Lower leg skin (tissue), 3 donors: ENCODE data around the gene SPZ1.

Experiments
- POLR2A ChIP-seq, 2 donors: fragments of 450-650 bp; IDR thresholded peaks; one replicate each; pipeline ENCODE4 v1.6.1; 2016 to 2017; ENCODE audit warnings: antibody characterized with exemption in 2 of 2, mild to moderate bottlenecking in 1 of 2, moderate library complexity in 1 of 2
- TF ChIP-seq, protein P1 (sequence below), 3 donors: fragments of 450-650 bp; IDR thresholded peaks; one replicate each; pipeline ENCODE4 v1.5.1; 2016; ENCODE audit warnings: antibody characterized with exemption in 3 of 3, mild to moderate bottlenecking in 3 of 3, moderate library complexity in 2 of 3

DNA sequence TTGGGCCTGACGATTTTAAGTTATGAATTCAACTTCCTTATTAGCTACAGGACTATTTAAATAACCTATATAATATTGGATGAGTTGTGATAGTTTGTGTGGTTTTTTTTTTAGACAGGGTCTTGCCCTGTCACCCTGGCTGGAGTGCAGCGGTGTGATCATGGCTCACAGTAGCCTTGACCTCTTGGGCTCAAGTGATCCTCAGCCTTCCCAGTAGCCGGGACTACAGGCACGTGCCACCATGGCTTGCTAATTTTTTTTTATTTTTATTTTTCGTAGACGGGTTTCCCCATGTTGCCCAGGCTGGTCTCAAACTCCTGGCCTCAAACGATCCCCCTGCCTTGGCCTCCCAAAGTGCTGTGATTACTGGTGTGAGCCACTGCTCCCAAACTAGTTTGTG, 17.6 kb downstream of the SPZ1 start:
- TF ChIP-seq POLR2A (IDR thresholded peaks at IDR 0.05) = no peak
- TF ChIP-seq, protein P1, sequence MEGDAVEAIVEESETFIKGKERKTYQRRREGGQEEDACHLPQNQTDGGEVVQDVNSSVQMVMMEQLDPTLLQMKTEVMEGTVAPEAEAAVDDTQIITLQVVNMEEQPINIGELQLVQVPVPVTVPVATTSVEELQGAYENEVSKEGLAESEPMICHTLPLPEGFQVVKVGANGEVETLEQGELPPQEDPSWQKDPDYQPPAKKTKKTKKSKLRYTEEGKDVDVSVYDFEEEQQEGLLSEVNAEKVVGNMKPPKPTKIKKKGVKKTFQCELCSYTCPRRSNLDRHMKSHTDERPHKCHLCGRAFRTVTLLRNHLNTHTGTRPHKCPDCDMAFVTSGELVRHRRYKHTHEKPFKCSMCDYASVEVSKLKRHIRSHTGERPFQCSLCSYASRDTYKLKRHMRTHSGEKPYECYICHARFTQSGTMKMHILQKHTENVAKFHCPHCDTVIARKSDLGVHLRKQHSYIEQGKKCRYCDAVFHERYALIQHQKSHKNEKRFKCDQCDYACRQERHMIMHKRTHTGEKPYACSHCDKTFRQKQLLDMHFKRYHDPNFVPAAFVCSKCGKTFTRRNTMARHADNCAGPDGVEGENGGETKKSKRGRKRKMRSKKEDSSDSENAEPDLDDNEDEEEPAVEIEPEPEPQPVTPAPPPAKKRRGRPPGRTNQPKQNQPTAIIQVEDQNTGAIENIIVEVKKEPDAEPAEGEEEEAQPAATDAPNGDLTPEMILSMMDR (IDR thresholded peaks at IDR 0.05) = no peak
